Measurements from ENCODE around the gene ARGFX. TPM values are rescaled to one million over a fixed set of nuclear protein-coding genes. Genes with fewer than 3 reads are reported as not detected.

ARGFX gene
- polyA plus RNA-seq, 1 of the 3 experiments (the other 2 are of a cell fraction), result not detected

GRCh38 chr3:121520510-121520909 lies 47.2 kb upstream of the ARGFX start:
- Histone ChIP-seq H3K4me3 (ENCODE audit: low read depth in 2 of 2, low read length in 1 of 2) (no peak overlapping the region), H3K9ac (no peak overlapping the region), H3K79me2 (ENCODE audit: insufficient read depth) (no peaks in the 10 kb centered on the region), H2AFZ (ENCODE audit: low read depth) (no peak overlapping the region), H4K20me1 (ENCODE audit: insufficient read depth) (no peaks in the 10 kb centered on the region), H3K9me3 (no peaks in the 10 kb centered on the region), H3K27me3 (ENCODE audit: insufficient read depth) (no peaks in the 10 kb centered on the region), H3F3A (replicated peaks; ENCODE audit: insufficient read depth) (no peaks in the 10 kb centered on the region), H3K9me2 (no peaks in the 10 kb centered on the region), H3K36me3 (replicated peaks in 1 of 2; ENCODE audit: control insufficient read depth in 1 of 2, insufficient read depth in 2 of 2, low read length in 1 of 2) (peaks cover 14 to 16% of the 10 kb centered on the region in 2 experiments), H3K4me1 (ENCODE audit: control insufficient read depth in 1 of 2, insufficient read depth in 2 of 2, low read depth in 1 of 2, low read length in 1 of 2) (no peaks in the 10 kb centered on the region), H3K27ac (ENCODE audit: low read depth in 2 of 2, low read length in 1 of 2) (no peak overlapping the region), H3K4me2 (no peak overlapping the region)
- no peak for DNase-seq
- ChIA-PET CTCF (no interaction called here), POLR2A (no interaction called here)
- TF ChIP-seq MEF2A (IDR thresholded peaks at IDR 0.05; ENCODE audit: borderline replicate concordance, low read depth) (no peak), SIN3A (IDR thresholded peaks at IDR 0.05; ENCODE audit: borderline replicate concordance, low read depth, low read length) (no peak), GABPA (IDR thresholded peaks at IDR 0.05; ENCODE audit: low read depth) (no peak), USF1 (IDR thresholded peaks at IDR 0.05; ENCODE audit: borderline replicate concordance, low read depth) (no peak), EZH2phosphoT487 (IDR thresholded peaks at IDR 0.05; ENCODE audit: borderline replicate concordance, low read depth) (no peak), FOXM1 (IDR thresholded peaks at IDR 0.05; ENCODE audit: low read depth) (no peak), MXI1 (IDR thresholded peaks at IDR 0.05; ENCODE audit: low read depth, low read length) (no peak), CHD2 (IDR thresholded peaks at IDR 0.05; ENCODE audit: low read length, partially characterized antibody) (no peak), USF2 (IDR thresholded peaks at IDR 0.05; ENCODE audit: borderline replicate concordance, low read depth, low read length) (no peak), REST (IDR thresholded peaks at IDR 0.05; ENCODE audit: low read depth, low read length) (no peak), RCOR1 (IDR thresholded peaks at IDR 0.05; ENCODE audit: low read length) (no peak), GATA2 (CRISPR knock-in tag; IDR thresholded peaks at IDR 0.05) (no peak), YY1 (IDR thresholded peaks at IDR 0.05; ENCODE audit: low read depth) (no peak), ZBTB33 (IDR thresholded peaks at IDR 0.05; ENCODE audit: borderline replicate concordance, low read depth) (no peak)
- 94% methylated on average over 3 of the region's 3 CpGs for WGBS (ENCODE audit: low lambda C conversion rate)

Measured in SK-N-SH (cell line).